NCI-H526 (cell line): ENCODE results near the gene GAL3ST2.
"Not testable (repeated sequence)": the region's sequence is repeated elsewhere in the genome, so short reads cannot be mapped to it uniquely, and the experiment has no call there.

Experiments used
- DNase-seq, 2 experiments: peaks; one replicate each; lab custom pipeline; 2025; lab: John Stamatoyannopoulos, UW

The GAL3ST2 gene

DNA sequence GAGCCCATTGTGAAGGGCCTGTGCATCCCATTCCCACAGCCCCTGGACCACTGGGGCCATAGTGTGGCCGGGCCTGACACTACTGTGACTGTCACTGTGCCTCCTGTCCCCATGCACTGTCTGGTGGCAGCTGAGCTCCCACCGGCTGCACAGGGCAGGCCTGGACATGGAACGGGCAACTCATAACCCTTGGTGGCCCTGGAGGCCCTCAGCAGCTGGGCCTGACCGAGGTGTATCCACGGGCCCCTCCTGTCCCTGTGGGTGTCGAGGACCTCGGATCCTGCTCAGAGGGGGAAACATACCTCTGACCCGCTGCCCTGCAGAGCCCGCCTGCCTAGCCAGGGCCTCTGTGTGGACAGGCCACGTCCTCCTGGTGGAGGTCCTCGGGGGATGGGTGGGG is 7.8 kb upstream of the GAL3ST2 start:
- DNase-seq = no peak

DNA sequence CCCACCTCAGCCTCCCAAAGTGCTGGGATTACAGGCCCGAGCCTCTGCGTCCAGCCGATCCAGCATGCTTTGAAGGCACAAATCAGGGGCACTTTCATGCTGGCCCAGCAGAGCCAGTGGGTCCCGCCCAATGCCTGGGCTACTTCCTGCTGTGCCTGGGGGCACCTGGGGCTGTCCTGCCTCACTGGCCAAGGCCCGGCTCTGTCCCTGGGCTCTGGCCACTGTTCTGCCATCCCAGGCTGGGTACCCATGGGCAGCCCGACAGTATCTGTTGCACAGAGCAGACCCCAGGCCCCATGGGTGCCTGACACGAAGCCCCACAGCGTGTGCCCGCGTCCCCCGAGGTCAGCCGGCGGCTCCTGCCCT is 6.8 kb upstream of the GAL3ST2 start:
- DNase-seq = no peak

DNA sequence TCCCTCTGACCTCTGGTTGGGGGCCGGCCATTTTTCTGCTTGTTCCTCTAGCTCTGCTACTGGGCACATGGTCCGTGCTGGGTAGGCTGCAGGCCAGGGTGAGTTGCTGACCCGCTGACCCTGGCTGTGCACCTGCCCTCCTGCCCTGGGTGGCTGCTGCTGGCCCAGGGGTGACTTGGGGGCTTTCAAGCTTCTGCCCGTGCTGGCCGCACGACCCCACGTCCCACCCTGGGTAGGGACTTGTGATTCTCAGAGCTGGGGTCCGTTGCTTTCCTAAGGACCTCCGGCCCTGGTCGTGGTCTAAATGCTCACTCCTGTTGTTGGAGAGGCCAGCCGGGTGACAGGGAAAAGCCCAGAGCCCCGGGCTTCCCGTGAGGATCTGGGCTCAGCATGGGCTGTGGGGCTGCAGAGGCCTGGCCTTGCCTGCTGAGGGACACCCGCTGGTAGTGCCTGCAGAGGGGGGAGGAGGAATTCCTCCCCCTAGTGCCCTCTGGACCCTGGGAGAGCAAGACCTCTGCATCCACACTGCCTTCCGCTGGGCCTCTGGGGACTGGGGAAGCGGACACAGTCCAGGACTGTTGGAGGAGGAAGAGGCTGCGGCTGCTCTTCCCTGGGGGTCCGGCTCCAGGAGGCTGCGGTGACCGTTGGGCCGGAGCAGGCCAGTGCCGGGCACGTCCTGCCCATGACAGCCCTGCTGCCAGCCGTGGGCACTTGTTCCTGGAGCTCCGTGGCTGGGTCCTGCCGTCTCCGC is 6.3 kb upstream of the GAL3ST2 start:
- DNase-seq = no peak

DNA sequence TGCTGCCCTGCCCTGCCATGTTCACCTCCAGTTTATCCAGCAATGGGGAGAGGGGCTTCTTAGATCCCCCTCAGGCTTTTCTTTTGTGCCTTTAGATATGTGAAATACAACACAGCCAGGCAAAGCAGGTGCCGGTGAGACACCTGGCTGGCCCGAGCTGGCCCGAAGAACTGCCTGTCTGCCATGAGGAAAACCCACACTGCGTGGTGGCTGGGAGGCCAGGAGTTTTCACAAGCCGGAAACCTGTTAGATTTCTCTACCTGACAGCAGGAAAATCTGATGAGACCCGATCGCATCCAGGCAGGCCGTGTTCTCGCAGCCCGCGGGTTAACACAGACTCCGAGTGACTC is 5.7 kb upstream of the GAL3ST2 start:
- DNase-seq = no peak

DNA sequence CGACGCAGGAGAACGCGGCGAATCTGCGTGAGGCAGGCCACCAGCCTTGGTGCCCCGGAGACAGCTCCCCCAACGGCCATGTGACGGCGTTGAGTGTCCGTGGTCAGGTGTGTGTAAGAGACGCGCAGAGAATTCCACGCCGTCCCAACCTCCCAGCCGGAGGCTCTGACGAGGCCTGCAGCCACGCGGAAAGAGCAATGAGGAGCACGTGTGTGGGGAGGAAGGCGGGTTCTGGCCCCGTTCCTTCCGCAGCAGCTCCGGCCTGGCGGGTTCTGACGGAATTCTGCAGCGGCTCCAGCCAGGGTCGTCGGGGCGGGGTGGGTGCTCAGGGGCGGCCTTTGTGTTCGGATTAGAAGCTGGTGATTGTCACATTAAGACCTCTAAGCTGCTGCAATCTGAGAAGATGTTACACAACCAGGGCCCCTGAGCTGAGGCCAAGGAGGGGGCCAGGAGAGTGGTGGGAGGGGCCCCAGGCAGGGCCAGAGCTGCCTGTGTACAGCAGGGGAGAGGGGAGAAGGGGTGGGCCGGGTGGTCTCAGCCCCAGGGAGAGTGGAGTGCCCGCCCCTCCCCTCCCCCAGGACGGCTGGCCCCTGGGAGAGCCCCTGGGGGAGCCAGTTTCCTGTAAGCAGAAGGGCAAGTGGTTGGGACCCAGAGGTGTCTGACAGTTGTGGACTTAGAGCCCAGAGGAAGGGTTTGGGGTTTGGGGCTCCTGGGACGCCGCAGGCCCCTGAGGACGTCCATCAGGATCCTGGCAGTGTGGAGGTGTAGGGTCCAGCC is 5.1 kb upstream of the GAL3ST2 start:
- DNase-seq = no peak

DNA sequence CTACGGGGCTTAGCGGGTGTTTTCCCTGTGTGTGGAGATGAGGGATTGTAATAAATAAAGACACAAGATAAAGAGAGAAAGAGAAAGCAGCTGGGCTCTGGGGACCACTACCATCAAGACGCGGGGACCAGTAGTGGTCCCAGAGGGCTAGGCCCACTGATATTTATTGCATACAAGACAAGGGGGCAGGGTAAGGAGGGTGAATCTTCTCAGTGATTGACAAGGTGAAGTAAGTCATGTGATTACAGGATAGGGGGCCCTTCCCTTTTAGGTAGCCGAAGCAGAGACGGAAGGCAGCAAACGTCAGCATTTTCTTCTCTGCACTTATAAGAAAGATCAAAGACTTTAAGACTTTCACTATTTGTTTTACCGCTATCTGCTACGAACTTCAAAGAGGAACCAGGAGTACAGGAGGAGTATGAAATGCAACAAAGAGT is 4.5 kb upstream of the GAL3ST2 start:
- DNase-seq = no peak

DNA sequence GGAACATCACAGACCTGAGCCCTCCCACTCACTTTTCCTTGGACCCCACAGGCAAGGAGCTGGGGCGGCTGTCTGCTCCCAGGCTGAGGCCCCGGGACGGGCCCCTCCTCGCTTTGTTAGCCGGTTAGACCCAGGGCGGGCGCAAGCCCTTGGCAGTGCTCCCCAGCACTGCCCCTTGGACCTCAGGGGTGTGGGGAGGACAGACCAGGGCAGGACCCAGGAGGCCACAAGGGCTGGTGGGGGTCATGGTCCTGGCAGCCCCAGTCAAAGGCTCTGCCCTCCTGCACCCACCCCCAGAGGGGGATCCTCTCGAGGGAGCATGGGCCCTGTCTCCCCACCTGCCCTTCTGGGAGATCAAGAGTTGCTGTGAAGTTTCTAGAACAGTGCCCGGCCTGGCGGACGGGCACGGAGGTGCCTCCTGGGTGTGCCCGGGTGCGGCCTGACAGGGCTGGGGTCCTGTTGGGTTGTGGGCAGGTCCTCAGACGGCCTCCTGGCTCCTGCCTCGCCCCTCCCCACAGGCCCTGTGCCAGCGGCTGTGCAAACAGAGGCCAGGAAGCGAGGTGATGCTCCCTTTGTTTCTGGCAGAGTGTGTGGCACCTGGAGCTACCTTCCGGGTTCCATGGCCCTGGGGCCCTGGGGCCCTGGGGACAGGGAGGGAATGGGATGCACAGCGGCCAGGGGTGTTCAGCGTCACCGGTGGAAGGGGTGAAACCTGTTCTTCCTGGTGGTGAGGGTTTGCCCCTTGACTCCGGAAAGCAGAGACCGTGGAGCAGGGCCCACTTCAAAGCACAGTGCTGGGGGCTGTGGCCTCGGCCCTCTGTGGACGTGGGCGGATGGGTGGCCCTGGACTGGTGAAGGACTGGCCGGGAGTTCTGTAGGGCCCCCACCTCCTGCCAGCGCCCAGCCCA is 2.9 kb upstream of the GAL3ST2 start:
- no peak for DNase-seq

DNA sequence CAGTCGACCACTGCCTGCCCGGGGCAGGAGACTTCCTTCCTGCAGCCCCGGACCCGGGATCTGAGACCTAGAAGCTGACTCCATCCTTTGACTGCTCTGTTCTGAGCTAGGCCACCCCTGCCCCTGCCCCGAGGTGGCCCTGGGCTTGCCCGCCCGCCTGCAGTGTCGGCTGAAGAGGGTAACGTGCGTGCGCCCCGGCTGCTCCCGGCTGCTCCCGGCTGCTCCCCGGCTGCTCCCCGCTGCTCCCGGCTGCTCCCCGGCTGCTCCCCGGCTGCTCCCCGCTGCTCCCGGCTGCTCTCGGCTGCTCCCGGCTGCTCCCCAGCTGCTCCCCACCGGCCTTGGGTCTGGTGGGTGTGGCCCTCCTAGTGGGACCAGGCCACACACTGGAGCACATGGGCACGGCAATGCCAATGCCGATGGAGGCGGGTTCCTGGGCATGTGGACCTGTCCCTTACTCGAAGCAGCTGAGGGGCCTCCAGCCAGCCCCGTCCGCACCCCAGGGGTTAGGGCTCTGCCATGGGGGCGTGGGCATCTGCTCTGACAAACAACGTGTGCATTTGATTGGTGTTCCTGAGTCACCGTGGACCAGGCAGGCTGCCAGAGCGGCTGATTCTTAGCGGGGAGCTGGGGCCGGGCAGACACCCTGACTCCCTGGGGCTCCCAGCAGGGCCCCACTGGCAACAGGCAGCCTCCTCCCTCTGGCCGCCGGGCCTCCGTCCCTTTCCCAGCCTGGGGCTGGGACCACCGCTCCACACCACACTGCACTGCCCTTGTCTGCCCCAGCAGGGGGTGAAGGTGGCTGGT is 2.0 kb upstream of the GAL3ST2 start:
- DNase-seq = no peak

DNA sequence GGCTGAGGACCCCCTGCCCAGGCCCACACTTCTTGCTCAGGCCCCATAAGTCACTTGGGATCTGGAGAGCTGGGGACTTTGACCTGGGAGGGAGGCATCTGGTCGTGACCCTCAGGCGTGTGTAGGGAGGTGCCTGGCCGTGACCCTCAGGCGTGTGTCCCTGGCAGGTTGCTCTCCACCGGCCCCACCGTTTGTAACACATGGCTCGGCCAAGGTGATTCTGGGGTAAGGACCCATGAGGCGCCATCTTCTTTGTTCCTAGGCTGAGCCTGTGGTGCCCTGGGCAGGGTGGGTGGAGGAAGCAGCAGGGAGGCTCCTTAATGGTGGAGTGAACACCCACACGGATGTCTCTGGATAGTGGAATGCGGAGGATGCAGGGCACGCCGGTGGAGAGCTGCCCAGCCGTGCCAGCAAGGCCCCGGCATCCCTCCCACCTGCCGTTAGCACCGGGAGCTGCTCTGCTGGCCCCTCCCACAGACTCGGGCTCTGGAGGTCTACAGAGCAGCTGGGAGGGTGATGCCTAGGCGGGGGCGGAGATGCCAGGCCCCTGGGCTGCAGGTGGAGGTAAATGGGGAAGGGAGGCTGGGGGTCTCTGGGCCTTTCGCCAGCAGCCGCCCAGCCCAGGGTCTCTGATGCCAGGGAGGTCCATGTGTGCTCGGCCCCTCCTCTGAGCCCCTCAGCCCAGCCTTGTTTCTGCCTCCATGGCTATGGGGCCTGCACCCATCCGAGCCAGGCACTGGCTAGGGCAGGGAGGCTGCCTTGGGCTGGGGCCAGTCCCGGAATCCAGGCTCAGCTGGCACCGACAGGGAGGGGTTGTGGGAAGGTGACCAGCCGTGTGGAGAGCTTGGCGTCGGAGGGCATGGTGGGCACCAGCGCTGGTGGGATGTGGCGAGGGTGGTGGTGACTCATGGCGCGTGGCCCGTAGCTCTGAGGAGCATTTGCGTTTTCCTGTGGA is 1.1 kb upstream of the GAL3ST2 start:
- DNase-seq = no peak

DNA sequence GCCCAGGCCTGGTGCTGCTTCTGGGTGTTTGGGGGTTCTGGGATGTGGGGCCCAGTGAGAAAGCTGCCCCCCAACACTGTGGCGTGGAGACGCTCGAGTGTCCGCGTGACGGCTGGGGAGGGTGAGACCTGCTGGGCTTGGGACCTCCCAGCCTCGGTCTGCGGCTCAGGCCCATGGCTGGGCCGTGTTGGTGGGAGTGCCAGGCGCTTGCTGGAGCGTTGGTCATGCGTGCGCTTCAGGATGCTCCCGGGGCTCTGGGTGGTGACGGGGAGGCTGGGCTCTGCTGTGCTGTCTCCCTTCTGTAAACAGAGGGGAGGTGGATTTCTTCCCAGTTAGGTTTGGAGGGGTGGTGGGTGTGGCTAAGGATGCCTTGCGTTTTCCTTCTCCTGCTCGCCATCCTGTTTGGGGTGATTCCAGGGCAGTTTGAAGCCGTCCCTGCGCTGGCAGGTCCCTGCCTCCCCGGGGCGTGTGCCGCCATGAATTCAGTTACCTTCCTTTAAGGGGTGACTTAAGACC is 606 bp downstream of the GAL3ST2 start:
- DNase-seq = no peak

DNA sequence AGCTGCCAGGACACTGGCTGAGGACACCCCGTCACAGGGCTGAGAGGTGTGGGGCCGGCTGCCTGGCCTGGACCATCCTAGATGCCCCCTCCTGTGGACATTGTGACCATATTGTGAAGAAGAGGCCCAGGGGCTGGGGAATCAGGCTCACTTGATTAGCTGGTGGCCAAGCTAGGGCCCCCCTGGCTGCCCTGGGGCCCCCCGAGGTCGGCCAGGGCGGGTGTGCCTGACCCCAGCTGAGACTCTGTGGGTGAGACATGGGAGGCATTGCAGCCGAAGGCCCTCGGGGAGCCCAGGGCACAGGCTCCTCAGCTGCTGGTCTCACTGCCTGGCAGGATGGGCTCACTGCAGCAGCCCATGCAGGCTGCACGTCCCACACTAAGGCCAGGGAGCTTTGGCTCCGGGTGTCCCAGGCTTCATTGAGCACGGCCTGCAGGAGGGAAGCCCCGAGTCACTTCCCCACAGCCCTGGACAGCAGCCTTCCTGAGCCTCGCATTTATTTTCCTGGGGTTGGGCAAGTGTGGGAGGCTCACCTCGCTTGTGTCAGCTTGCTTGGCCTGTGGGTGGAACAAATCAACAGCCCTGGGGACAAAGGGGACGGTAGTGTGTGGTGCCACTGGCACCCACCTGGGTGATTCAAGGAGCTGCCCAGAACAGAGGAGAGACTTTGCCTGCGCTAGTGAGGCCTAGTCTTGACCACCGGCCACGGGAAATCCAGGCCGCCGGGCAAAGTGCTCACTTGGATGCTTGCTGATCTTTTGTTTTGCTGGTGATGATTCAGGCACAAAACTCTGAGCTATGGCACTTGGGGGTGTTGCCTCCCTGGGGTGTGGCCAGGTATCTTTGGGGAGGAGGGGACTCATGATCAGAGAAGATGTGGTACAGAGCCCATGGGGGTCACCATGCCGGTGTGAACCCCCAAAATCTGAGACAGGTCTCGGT is 1.3 kb downstream of the GAL3ST2 start:
- no peak for DNase-seq

DNA sequence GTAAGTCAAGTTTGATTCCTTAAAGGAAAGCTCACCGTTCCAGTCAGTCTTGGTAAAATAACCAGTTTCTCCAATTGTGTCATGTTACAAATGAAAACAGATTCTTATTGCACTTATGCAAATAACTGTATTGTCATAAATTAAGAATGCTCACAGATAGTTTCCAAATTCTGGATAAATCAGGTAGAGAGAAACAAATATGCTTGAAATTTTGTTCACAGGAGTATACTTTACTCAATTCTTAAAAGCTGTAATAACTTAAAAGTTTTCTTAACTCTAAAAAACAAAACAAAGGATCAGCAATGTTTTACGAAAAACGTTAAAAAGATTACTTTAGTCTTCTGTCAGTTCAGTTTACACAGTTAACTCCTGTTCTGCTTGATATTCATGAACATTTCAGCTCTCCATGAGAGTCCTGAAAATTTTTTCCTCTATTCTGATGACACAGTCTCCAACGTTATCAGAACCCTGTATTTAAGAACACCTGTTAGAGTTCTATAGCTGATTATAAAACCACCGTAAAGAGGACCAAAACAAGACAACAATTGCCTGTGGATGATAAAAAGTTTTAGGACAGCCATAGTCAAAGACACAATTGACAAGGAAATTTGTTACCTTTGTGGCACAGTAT is 4.4 kb downstream of the GAL3ST2 start:
- DNase-seq = no peak

DNA sequence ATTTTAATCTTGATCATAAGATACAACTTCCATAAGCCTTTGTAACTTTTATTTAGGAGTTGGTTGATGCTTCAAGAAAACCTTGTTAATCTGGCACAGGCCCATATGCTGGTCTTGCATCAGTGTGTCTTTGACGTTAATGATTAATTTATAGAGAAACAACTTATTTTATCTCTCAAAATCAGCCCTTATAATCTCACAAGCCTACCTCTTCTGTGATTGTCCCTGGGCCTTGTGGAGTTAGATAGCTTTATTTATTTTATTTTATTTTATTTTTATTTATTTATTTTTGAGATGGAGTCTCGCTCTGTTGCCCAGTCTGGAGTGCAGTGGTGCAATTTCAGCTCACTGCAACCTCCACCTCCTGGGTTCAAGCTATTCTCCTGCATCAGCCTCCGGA is 5.4 kb downstream of the GAL3ST2 start:
- not testable (repeated sequence) for DNase-seq

DNA sequence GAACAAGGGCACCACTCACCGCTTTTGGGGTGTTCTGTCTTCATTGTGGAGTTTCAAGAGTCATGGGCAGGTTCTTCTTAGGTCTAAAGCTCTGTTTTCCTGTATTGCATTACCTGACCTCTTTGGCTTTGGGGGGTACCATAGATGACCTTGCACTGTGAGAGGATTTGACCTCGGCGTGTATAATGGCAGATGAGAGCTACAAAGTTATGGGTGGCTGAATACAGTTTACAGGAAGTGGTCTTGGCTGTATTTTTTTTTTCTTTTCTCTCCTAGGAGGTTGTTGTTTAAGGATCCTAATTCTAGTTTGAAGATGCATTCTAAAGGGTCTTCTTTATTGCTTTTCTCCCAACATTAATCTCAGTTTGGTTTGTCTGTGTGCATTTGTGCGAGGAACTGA is 11.5 kb downstream of the GAL3ST2 start:
- no peak for DNase-seq

DNA sequence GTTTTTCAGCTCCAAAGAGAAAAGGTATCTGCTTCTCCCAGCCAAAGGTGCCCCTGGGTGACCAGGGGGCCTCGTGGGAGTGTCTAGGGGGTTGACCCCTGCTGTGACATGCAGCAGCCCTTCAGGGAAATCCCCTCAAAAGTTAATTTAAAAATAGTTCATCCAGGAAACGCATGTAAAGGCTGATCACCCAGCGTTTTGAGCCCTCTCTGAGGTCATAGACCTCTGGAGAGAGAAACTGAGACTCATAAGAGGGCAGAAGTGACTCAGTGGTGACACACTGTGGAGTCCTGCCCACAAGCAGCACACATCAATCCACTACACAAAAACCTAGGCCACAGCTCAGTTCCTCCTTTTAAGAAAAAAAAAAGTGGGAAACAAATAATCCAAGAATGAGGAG is 11.9 kb downstream of the GAL3ST2 start:
- no peak for DNase-seq

DNA sequence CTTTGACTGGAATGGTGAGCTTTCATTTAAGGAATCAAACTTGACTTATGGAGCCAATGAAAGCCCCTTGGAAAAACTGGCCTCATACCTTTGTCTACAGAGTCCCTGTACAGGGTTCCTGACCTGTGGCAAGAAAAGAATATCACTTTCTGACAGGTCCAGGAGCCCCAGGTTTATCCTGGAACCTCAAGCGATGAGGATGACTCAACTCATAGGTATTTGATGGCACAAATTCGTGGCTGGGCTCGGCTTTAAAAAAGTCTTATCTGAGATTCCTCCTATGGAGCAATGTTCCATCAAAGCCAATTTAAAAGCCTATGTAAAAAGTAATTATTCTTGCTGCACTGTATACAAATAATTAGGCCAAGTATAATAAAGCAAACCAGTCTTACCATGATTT is 14.8 kb downstream of the GAL3ST2 start:
- DNase-seq = not testable (repeated sequence)

DNA sequence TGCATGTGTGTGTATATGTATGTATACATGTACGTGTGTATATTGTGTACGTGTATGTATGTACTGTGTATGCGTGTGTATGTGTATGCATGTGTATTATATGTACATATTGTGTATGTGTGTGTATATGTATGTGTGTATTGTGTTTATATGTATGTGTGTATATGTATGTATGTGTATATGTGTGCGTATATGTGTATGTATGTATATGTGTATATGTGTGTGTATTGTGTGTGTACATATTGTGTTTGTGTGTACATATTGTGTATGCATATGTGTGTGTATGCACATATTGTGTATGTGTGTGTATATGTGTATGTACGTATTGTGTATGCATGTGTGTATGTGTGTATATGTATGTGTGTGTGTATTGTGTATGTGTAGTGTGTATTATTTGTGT is 16.8 kb downstream of the GAL3ST2 start:
- no peak for DNase-seq

DNA sequence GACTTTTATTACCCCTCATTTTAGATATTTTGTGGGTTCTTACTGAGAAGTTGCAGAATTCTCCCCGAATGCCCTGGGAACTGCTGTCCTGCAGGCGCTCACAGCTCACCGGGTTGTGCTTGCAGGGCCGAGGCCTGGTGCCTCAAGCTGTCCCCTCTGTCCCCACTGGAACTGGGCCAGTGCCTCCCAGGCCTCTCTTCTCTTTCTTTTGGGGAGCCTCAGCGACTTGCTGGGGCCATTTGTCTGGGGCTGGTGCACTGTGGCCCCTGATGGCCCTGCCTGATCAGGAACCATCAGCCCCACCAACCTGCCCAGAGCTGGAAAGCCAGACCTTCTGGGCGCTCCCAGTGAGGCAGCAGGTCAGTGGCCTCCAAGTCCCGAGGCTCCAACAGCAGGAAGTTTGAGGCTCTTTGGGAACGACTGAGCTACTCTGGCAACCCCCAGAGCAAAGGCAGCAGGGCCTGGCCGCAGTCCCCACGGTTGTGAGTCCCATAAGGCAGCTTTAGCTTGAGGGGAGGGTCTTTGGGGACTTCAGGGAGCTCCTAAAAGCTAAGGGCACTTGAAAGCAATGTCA is 17.7 kb downstream of the GAL3ST2 start:
- no peak for DNase-seq
